MG63 (cell line): ENCODE results near the gene RTP5. TPM values are rescaled to one million over a fixed set of nuclear protein-coding genes. Genes with fewer than 3 reads are reported as not detected.
"Not testable (repeated sequence)": the region's sequence is repeated elsewhere in the genome, so short reads cannot be mapped to it uniquely, and the experiment has no call there.

Experiments
- DNase-seq: peaks from one replicate; pipeline ENCODE4 v3.0.0-alpha.2; 2020
- H3K27me3 ChIP-seq: fragments of 250-450 bp; sonication (Bioruptor Pico); 2 replicates; pipeline ENCODE4 v1.5.1; 2020; ENCODE audit warnings: mild to moderate bottlenecking, moderate library complexity
- H3K36me3 ChIP-seq: fragments of 250-450 bp; sonication (Bioruptor Pico); 2 replicates; pipeline ENCODE4 v1.5.1; 2020; ENCODE audit warnings: mild to moderate bottlenecking, moderate library complexity
- H3K4me3 ChIP-seq: fragments of 250-450 bp; sonication (Bioruptor Pico); 2 replicates; pipeline ENCODE4 v1.5.1; 2020; ENCODE audit warnings: mild to moderate bottlenecking, moderate library complexity
- H3K9me3 ChIP-seq: fragments of 250-450 bp; sonication (Bioruptor Pico); 2 replicates; pipeline ENCODE4 v1.5.1; 2020; ENCODE audit warnings: mild to moderate bottlenecking, moderate library complexity
- total RNA-seq: library from RNA; depleted of rRNA; stranded (reverse); fragments of >200 nt; shearing (Covaris generic); gene quantifications from 2 replicates; pipeline ENCODE4 v1.2.3, GENCODE V29; 2014; ENCODE audit warnings: low replicate concordance; rRNA removed

The RTP5 gene
- not detected in 2 replicates for total RNA-seq

DNA sequence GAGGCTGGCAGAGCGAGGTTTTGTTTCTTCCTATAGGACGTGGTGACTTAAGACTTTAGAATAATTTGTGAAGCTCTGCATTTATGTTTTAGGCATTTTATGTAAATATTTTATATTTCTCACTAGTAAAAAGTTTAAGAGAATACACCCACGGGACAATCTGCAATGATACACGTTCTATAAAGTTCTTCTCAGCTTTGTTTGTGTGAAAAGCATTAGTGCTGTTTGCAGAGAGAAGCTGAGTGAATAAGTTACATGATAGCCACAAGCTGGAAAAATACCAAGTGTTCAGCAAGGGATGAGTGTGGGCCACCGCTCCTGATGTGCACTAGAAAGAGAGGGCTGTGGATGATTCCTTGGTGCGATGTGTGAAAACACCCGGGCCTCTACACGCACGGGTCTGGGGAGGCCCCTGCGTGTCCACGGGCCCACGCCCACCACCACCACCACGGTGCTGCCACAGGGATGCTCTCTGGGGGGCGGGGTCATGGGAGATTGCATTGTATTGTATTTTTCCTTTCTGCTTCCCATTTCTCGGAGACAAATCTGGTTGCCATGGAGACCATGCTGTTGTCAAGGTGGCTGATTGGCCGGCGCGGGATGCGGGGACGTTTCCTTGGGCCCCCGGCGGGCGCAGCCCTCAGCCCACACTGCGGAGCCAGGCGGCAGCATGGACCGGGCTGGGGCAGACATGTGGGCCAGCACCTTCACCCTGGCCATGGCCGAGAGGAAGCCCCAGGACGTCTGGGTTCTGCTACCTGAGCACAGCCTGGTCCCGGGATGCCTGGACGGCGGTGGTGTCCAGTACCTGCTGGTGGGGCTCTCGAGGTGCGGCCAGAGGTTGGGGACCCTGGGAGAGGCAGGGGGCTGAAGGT lies at the start of gene RTP5:
TSS of gene RTP5 (plus strand) at position 643 of the 875 bp plus-strand sequence. CDS start at position 671, 28 bp downstream.
- Histone ChIP-seq H3K4me3 (no peak within 1 kb of the TSS), H3K36me3 (no peaks in the 10 kb centered on the region), H3K27me3 (no peaks in the 10 kb centered on the region), H3K9me3 (peaks cover 6% of the 10 kb centered on the region; the same call in 1 of the 2 replicates)
- DNase-seq: no peak

DNA sequence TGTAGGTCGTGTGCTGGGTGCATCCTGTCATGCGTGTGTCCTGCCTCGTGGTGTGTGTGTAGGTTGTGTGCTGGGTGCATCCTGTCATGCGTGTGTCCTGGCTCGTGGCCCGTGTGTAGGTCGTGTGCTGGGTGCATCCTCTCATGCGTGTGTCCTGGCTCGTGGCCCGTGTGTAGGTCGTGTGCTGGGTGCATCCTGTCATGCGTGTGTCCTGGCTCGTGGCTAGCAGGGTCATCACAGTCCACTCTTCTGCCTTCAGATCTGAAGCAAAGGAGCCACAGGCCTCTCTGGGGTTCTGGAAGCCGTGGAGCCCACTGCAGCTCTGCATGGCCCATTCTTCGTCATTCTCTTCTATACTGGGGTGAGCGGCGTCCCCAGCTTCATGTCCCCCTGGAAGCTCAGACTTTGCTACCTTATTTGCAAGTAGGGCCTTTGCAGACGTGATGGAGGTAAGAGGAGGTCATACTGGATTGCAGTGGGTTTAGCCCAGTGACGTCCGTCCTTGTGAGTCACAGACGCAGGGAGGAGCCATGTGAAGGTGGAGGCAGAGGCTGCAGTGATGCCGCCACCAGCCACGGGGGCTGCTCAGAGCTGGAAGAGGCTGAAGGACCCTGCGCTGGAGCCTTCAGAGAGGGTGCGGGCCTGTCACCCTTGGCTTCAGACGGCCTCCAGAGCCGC lies 49.4 kb upstream of the RTP5 start:
- not testable (repeated sequence) for H3K27me3 ChIP-seq, H3K4me3 ChIP-seq, H3K9me3 ChIP-seq, DNase-seq, H3K36me3 ChIP-seq

DNA sequence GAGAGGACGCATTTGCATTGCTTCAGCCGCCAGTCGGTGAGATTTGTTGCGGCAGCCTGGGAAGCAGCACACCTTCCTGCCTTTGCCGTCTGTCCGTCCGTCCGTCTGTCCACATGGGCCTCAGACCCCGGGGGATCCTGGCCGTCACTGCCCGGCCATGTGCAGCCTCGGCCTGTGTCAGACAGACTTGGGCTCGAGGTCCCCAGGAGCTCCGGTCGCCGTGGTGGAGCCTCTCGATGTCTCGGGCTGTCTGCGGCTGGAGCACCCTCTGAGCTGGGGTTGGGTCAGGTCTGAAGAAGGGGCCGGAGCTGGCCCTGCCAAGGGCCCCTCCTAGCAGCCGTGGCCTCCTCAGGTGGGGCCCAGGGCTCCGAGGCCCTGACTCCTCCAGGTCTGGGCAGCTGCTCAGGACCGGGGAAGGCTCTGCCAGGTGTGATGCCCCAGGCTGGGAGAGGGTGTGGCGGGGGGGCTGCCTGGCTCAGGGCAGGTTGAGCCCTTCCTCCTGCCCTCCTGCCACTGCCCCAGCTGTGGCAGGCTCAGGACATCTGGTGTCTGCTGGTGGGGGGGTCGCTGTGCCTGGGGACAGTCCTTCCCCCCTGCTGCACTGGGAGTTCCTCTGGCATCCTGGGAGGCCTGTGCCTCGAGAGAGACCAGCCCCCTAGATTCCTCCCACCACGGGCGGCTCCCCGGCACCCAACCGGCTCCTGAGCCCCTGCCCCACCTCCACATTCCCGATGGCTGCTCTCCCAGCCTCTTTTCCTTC lies 48.7 kb upstream of the RTP5 start:
- Histone ChIP-seq H3K27me3 (no peaks in the 10 kb centered on the region), H3K36me3 (no peaks in the 10 kb centered on the region), H3K9me3 (no peaks in the 10 kb centered on the region), H3K4me3 (no peak overlapping the region)
- no peak for DNase-seq

DNA sequence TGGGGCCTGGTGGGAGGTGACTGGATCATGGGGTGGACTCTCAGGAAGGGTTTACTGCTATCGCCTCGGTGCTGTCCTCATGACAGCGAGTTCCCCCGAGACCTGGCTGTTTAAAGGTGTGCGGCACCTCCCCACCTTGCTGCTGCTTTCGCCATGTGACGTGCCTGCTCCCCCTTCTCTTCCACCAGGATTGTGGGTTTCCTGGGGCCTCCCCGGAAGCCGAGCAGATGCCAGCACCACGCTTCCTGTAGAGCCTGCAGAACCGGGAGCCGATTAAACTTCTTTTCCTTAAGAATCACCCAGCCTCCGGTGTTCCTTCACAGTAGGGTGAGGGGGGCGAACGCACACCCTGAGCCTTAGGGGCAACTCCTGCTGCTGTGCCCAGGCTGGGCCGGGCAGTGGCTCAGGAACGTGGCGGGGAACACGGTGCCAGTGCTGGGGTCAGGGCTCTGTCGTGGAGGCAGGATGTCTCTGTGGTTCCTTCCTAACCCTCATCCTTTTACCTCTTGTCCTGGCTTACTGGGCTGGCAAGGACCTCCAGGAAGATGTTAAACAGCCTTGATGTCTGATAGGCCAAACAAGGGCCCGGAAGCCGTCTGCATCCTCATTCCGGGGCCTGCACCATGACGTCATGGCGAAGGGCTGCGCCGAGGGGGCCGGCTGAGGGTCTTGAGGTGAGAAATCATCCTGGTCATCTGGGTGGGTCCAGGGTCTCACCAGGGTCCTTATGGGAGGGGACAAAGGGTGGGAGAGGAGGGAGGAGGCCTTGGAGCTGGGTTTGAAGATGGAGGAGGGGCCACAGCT lies 47.9 kb upstream of the RTP5 start:
- H3K4me3 ChIP-seq: no peak overlapping the region
- H3K9me3 ChIP-seq: no peaks in the 10 kb centered on the region
- no peaks in the 10 kb centered on the region for H3K36me3 ChIP-seq
- no peak for DNase-seq
- no peaks in the 10 kb centered on the region for H3K27me3 ChIP-seq

DNA sequence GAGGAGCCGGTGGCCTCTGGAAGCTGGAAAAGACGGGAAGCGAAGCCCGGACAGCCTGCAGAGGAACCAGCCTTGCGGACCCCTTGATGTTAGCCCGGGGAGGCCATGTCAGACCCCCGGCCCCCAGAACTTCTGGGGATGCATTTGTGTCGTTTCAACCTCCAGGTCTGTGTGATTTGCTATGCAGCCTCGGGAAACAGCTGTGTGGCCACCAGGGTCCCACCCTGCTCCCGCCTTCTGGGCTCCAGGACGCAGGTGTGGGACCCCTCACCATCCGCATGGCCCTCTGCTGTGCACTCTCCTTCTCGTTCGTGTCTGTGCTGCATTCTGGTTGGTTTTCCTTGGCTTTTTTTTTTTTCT lies 47.3 kb upstream of the RTP5 start:
- Histone ChIP-seq H3K27me3 (no peaks in the 10 kb centered on the region), H3K4me3 (no peak overlapping the region), H3K36me3 (no peaks in the 10 kb centered on the region), H3K9me3 (peaks cover 1% of the 10 kb centered on the region)
- DNase-seq: no peak

DNA sequence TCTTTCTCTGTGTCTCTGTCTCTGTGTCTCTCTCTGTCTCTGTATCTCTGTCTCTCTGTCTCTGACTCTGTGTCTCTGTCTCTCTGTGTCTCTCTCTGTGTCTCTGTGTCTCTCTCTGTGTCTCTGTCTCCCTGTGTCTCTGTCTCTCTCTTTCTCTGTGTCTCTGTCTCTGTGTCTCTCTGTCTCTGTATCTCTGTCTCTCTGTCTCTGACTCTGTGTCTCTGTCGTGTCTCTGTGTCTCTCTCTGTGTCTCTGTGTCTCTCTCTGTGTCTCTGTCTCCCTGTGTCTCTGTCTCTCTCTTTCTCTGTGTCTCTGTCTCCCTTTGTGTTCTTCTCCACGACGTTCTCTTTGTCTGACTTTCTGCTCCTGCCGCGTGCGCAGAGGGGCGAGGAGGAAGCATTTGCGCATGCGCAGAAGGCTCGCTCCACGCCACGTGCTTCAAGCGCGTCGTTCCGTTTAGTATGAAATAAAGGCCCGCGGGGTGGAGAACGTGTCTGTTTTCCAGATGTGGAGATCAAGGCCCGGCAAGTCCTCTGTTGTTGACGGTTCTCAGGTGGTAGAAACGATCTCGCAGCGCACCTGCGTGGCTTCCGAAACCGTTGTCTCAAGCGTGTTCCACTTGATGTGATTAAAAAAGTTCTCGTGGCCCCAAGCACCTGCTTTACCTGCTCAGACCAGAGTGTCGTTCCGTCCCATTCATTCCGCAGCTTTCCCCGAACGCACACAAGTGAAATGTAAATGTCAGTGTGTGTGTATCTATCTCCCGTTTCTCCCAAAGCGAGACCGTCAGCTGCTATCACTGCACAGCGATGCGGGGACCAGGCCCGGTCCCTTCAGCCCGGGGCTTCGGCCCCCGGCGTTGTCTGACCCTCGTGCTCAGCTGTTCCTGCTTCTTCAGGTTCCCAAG lies 45.7 kb upstream of the RTP5 start:
- not testable (repeated sequence) for H3K4me3 ChIP-seq, H3K36me3 ChIP-seq, DNase-seq, H3K27me3 ChIP-seq
- peaks cover 11% of the 10 kb centered on the region for H3K9me3 ChIP-seq

DNA sequence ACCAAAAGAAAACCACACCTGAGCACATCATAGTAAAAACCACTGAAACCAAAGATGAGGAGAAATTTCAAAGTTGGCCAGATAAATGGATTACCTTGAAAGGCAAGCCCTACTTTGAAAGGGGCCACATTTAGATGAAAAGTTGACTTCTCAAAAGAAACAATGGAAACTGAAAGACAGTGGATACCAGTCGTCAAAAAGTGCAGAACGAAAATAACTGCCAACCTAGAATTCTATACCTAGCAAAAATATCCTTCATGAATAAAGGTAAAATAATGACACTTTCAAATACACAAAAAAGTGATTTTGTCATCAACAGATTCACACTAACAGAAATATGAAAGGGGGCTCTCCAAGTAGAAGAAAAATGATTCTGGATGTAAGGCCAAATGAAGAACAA lies 42.1 kb upstream of the RTP5 start:
- no peaks in the 10 kb centered on the region for H3K36me3 ChIP-seq
- H3K9me3 ChIP-seq: peaks cover 11% of the 10 kb centered on the region
- H3K4me3 ChIP-seq: no peak overlapping the region
- DNase-seq: no peak
- H3K27me3 ChIP-seq: no peaks in the 10 kb centered on the region

DNA sequence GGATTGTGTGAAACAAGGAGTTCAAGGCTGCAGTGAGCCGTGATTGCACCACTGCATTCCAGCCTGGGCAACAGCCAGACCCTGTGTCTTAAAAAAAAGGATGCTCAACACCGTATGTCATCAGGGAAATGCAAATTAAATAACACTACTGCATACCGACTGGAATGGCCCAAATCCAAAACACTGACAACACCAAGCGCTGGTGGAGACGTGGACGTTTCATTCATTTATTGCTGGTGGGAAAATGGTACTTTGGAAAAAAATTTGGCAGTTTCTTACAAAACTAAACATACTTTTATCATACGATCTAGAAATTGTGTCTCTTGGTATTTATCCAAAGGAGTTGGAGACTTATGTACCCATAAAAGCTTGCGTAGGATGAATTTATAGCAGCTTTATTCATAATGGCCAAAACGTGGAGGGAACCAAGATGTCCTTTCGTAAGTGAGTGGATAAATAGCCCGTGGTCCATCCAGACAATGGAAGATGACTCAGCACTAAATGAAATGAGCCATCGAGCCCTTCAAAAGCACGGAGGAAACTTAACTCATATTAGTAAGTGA lies 36.3 kb upstream of the RTP5 start:
- no peak overlapping the region for H3K4me3 ChIP-seq
- peaks cover 5% of the 10 kb centered on the region for H3K9me3 ChIP-seq
- H3K27me3 ChIP-seq: peaks cover 18% of the 10 kb centered on the region
- no peak for DNase-seq
- H3K36me3 ChIP-seq: no peaks in the 10 kb centered on the region

DNA sequence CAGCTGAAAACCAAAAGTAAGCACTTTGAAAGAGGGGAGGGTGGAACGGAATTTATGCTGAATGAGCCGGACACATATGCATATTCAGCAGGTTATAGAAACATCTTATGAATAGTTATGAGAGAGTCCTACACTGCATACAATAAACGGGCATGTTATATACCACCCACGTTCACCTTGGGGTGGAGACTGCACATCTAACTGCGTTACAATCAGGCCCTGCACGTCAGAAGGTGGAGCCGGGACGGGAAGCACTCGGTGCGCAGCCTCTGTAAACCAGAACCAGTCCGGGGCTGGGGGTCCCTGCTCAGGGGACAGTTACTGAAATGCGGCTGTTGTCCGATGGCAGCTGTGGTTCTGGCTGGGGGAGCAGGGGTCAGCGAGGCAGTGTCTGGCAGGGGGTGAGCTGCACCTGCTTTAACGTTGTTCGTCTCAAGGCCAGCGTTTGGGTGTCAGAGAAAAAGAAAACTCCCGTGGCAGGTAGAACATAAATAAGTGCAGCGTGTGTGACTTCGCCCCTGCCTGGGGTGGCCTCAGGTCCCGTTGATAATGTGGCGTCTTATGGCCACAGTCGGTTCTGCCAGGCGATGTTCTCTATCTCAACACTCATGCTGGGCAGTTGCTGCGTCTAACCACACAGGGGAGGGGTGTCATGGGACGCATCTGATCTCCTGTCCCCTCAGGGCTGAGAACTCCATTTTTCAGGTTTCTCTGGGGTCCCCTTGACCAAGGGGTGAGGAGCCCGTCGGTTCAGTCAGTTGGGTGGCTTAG lies 35.6 kb upstream of the RTP5 start:
- peaks cover 20% of the 10 kb centered on the region for H3K27me3 ChIP-seq
- not testable (repeated sequence) for DNase-seq, H3K4me3 ChIP-seq, H3K36me3 ChIP-seq, H3K9me3 ChIP-seq

DNA sequence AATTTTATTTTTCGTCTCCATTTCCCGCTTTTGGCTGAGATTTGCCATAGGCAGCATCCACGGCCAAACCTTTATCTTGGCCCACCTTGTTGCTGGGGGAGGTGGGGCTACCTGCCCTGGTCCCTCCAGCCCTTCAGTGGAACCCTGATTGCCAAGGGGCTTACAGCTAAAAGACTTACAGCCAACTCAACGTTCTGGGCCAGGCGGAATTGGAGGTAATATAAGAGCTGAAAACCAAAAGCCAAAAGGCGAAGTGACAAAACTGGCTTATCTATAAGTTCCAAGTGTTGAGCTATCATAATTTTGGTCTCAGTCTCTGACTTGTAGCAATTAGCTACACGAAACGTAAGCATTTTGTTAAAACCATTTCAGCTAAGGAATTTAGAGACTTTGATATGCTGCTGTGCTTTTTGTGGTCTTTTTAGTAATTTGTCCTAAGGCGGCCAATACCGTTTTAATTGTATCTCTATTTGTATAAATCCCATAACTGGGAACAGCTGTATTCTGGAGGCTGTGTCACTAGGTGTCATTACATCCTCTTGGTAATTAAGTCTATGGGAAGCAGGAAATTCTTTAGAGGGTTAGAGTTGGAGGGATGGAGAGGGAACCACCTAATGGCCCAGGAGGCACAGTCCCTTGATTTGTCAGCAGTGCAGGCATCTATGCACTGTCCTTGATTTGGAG lies 34.9 kb upstream of the RTP5 start:
- no peaks in the 10 kb centered on the region for H3K36me3 ChIP-seq
- H3K27me3 ChIP-seq: peaks cover 20% of the 10 kb centered on the region
- DNase-seq: no peak
- H3K4me3 ChIP-seq: no peak overlapping the region
- peaks cover 2% of the 10 kb centered on the region for H3K9me3 ChIP-seq

DNA sequence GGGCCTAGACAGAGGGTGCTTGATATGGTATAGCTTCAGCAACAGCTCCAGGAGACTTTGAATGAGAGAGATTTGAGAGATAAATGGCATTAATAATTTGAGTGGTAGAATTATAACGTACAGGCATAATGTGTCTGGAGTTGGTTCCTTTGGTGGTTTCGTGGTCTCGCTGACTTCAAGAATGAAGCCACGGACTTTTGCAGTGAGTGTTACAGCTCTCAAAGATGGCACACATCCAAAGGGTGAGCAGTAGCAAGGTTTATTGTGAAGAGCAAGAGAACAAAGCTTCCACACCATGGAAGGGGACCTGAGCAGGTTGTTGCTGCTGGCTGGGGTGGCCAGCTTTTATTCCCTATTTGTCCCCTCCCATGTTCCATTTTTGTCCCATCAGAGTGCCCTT lies 33.9 kb upstream of the RTP5 start:
- no peak for DNase-seq
- no peak overlapping the region for H3K4me3 ChIP-seq

DNA sequence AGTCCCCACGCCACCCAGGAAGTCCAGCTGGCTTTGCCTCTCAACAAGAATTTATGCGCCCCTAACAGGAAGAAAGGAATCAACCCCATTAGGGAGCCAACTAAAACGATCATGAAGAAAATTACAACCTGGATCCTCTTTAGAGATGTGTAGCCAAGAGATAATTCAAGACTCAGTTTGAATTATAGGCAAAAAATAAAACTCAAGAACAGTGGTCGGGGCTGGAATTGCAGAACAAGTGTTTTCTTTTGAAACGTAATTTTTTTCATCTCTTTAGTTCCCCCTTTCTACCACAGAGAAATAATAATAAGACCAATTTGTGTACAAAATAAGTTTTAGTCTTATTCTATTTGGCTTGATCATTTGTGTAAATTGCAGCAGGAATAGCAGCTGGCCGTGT lies 33.2 kb upstream of the RTP5 start:
- peaks cover 2% of the 10 kb centered on the region for H3K9me3 ChIP-seq
- DNase-seq: no peak
- H3K4me3 ChIP-seq: no peak overlapping the region

More for the DNA sequence above, 33.9 kb upstream of the RTP5 start:
- H3K36me3 ChIP-seq: no peaks in the 10 kb centered on the region
- peaks cover 20% of the 10 kb centered on the region for H3K27me3 ChIP-seq
- peaks cover 2% of the 10 kb centered on the region for H3K9me3 ChIP-seq

DNA sequence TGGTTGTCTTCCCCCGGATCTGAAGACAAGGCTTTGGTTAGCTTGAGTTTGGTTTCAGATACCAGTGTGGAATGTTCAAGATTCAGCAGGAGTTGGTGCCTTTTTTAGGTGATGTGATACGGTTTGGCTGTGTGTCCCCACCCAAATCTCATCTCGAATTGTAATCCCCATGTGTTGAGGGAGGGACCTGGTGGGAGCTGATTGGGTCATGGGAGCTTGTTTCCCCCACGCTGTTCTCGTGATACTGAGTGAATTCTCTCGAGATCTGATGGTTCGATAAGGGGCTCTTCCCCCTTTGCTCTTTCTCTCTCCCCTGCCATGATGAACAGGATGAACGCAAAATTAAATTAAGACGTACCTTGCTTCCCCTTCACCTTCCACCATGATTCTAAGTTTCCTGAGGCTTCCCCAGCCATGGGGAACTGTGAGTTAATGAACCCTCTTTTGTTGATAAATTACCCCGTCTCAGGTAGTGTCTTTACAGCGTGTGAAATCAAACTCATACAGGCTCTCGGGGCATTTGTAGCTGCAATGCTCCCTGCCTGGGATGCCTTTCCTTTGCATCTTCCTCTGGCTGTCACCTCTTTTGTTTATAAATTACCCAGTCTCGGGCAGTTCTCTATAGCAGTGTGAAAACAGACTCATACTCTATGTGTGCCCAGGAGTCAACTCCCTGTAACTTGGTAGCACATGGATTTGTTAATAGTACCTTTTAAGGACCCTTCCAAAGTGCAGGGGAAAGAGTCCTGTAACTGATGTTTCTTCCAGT lies 32.1 kb upstream of the RTP5 start:
- no peaks in the 10 kb centered on the region for H3K36me3 ChIP-seq
- DNase-seq: no peak
- no peak overlapping the region for H3K4me3 ChIP-seq

More for the DNA sequence above, 33.2 kb upstream of the RTP5 start:
- Histone ChIP-seq H3K36me3 (no peaks in the 10 kb centered on the region), H3K27me3 (peaks cover 20% of the 10 kb centered on the region)

More for the DNA sequence above, 32.1 kb upstream of the RTP5 start:
- Histone ChIP-seq H3K27me3 (peaks cover 20% of the 10 kb centered on the region), H3K9me3 (peaks cover 2% of the 10 kb centered on the region)
